HepG2 (cell line): ENCODE results near the gene ENTREP3. TPM values are rescaled to one million over a fixed set of nuclear protein-coding genes. Genes with fewer than 3 reads are reported as not detected.
"Not testable (repeated sequence)": the region's sequence is repeated elsewhere in the genome, so short reads cannot be mapped to it uniquely, and the experiment has no call there.

Source experiments
- ATAC-seq: fragments of 200-7000 bp; cut with Tn5 transposase; 3 replicates; pipeline ENCODE4 v1.9.1; 2020; ENCODE audit warnings: mild to moderate bottlenecking, moderate library complexity
- BruUV-seq: library from RNA; stranded (reverse); fragments of 400-500 nt; replicated peaks from 2 replicates; lab custom pipeline; 2021; lab: Mats Ljungman, UMichigan
- CTCF ChIA-PET: fragments of 300-600 bp; formaldehyde crosslinking; extraction: SDS; loops from one replicate; lab custom pipeline; 2021; ENCODE audit warnings: low total read pairs, inconsistent platforms, low intra/inter-chr PET ratio; lab: Yijun Ruan, JAX
- POLR2A ChIA-PET: fragments of 350-600 bp; sonication (Branson Sonifier 250); formaldehyde crosslinking; loops from one replicate; lab custom pipeline; 2020; ENCODE audit warnings: antibody characterized with exemption, inconsistent platforms; lab: Yijun Ruan, JAX
- DNase-seq: peaks from one replicate; pipeline ENCODE4 v3.0.0-alpha.2; 2015; ENCODE audit warnings: low spot score
- FAIRE-seq: peaks from 3 replicates; lab custom pipeline; 2011; peaks lifted over from hg19 to GRCh38; lab: Jason Lieb, UNC
- H2AFZ ChIP-seq: one replicate; pipeline ENCODE4 v1.6.1; 2011; ENCODE audit warnings: low read length, inconsistent platforms
- H3K27ac ChIP-seq: fragments of 300-600 bp; 3 replicates; pipeline ENCODE4 v1.8.0; 2011; ENCODE audit warnings: mixed run types, mild to moderate bottlenecking, mixed read lengths, low read length, inconsistent platforms; ENCODE audit not compliant: insufficient read depth; ENCODE audit errors: extremely low read length
- H3K27me3 ChIP-seq, 2 experiments: fragments of 200-600 bp in 1 of 2; 2 replicates in 1 of 2; 3 replicates in 1 of 2; pipeline versions ENCODE4 v1.6.0 to v1.8.0; 2011; ENCODE audit warnings: low read length in 2 of 2, mild to moderate bottlenecking in 2 of 2, moderate library complexity in 2 of 2, inconsistent platforms in 1 of 2; ENCODE audit not compliant: insufficient read depth in 2 of 2, control insufficient read depth in 1 of 2
- H3K36me3 ChIP-seq, 2 experiments: fragments of 200-600 bp in 1 of 2; replicated peaks in 1 of 2; 2 replicates in 1 of 2; 3 replicates in 1 of 2; pipeline versions ENCODE4 v1.5.1 to v1.8.0; 2011; ENCODE audit warnings: low read length in 2 of 2, inconsistent platforms in 1 of 2; ENCODE audit not compliant: insufficient read depth in 2 of 2, control insufficient read depth in 1 of 2
- H3K4me1 ChIP-seq: 2 replicates; pipeline ENCODE4 v1.5.1; 2012; ENCODE audit warnings: low read length, inconsistent platforms; ENCODE audit not compliant: insufficient read depth
- H3K4me2 ChIP-seq: 2 replicates; pipeline ENCODE4 v1.6.0; 2011; ENCODE audit warnings: low read depth, low read length, inconsistent platforms
- H3K4me3 ChIP-seq, 3 experiments: fragments of 200-600 bp in 1 of 3; sonication (generic), shearing (Covaris generic) in 1 of 3; replicated peaks in 1 of 3; 2 replicates each; pipeline ENCODE4 v1.5.1; 2011 to 2016; ENCODE audit warnings: low read length in 3 of 3, inconsistent platforms in 2 of 3, low read depth in 2 of 3, mild to moderate bottlenecking in 2 of 3, control low read depth in 1 of 3, mixed read lengths in 1 of 3; ENCODE audit not compliant: insufficient read depth in 1 of 3
- H3K79me2 ChIP-seq: one replicate; pipeline ENCODE4 v1.6.1; 2011; ENCODE audit warnings: low read length, inconsistent platforms; ENCODE audit not compliant: insufficient read depth
- H3K9ac ChIP-seq: 2 replicates; pipeline ENCODE4 v1.6.0; 2011; ENCODE audit warnings: mild to moderate bottlenecking, low read depth, low read length, inconsistent platforms; ENCODE audit not compliant: insufficient read depth
- H3K9me3 ChIP-seq: 2 replicates; pipeline ENCODE4 v1.5.1; 2012; ENCODE audit warnings: mild to moderate bottlenecking, low read length
- H4K20me1 ChIP-seq: 2 replicates; pipeline ENCODE4 v1.6.0; 2011; ENCODE audit warnings: inconsistent platforms, mild to moderate bottlenecking, low read length, moderate library complexity; ENCODE audit not compliant: insufficient read depth
- ARID3A ChIP-seq: IDR thresholded peaks from 2 replicates; pipeline ENCODE4 v1.6.1; 2012; ENCODE audit warnings: low read depth, low read length, improper control_type of control experiment
- BCL3 ChIP-seq: sonication (generic); formaldehyde crosslinking; IDR thresholded peaks from 2 replicates; pipeline ENCODE4 v1.5.1; 2020; ENCODE audit warnings: mild to moderate bottlenecking, missing genetic modification reagents, moderate library complexity
- CHD4 ChIP-seq: fragments of 200-600 bp; sonication (generic); IDR thresholded peaks from 2 replicates; pipeline ENCODE4 v1.7.0; 2017; ENCODE audit warnings: mild to moderate bottlenecking, low read length, borderline replicate concordance
- CREBL2 ChIP-seq: sonication (generic); formaldehyde crosslinking; IDR thresholded peaks from 2 replicates; pipeline ENCODE4 v1.8.1; 2023; ENCODE audit warnings: missing genetic modification reagents, mild to moderate bottlenecking, borderline replicate concordance
- HES4 ChIP-seq: sonication (generic); formaldehyde crosslinking; IDR thresholded peaks from 2 replicates; pipeline ENCODE4 v1.9.0; 2021; ENCODE audit warnings: mild to moderate bottlenecking, missing genetic modification reagents, borderline replicate concordance
- KLF11 ChIP-seq: IDR thresholded peaks from 2 replicates; pipeline ENCODE4 v1.6.1; 2016; ENCODE audit warnings: missing compliant biosample characterization
- NR3C1 ChIP-seq: sonication (generic); formaldehyde crosslinking; IDR thresholded peaks from 2 replicates; pipeline ENCODE4 v1.4.0; 2020; ENCODE audit warnings: missing genetic modification reagents
- RXRA ChIP-seq: sonication (generic); formaldehyde crosslinking; IDR thresholded peaks from 2 replicates; pipeline ENCODE4 v1.5.1; 2020; ENCODE audit warnings: missing genetic modification reagents
- ZNF17 ChIP-seq: sonication (generic); formaldehyde crosslinking; IDR thresholded peaks from 2 replicates; pipeline ENCODE4 v1.5.0; 2020; ENCODE audit warnings: mild to moderate bottlenecking, missing genetic modification reagents
- ZNF260 ChIP-seq: sonication (generic); formaldehyde crosslinking; IDR thresholded peaks from 2 replicates; pipeline ENCODE4 v1.4.0; 2020; ENCODE audit warnings: missing genetic modification reagents, low read depth, mild to moderate bottlenecking, borderline replicate concordance
- ZNF558 ChIP-seq: sonication (generic); formaldehyde crosslinking; IDR thresholded peaks from 2 replicates; pipeline ENCODE4 v1.9.0; 2022; ENCODE audit warnings: mild to moderate bottlenecking, missing genetic modification reagents, borderline replicate concordance
- ZNF740 ChIP-seq: sonication (generic); formaldehyde crosslinking; IDR thresholded peaks from 2 replicates; pipeline ENCODE4 v1.4.0; 2020; ENCODE audit warnings: missing genetic modification reagents
- ZNF891 ChIP-seq: sonication (generic); formaldehyde crosslinking; IDR thresholded peaks from 2 replicates; pipeline ENCODE4 v1.5.0; 2020; ENCODE audit warnings: mild to moderate bottlenecking, missing genetic modification reagents
- ZSCAN25 ChIP-seq: sonication (generic); formaldehyde crosslinking; IDR thresholded peaks from 2 replicates; pipeline ENCODE4 v1.8.0; 2022; ENCODE audit warnings: mild to moderate bottlenecking, missing genetic modification reagents
- WGBS: methylation state at CpG from one replicate; pipeline ENCODE4 v1.1.6; 2017; ENCODE audit warnings: low lambda C conversion rate; 5-methylcytosine and 5-hydroxymethylcytosine counted together
- in situ Hi-C: cut with HindIII; loops from 2 replicates; pipeline ENCODE4 v1.10.0; 2017; ENCODE audit warnings: low pct_unique_long_range_greater_than_20kb; ENCODE audit not compliant: extremely low pct_ligation_motif_present
- intact Hi-C: fragments of 100-400 bp; cut with micrococcal nuclease; formaldehyde crosslinking; loops from one replicate; pipeline ENCODE4 v1.10.0; 2022; ENCODE audit not compliant: unreplicated experiment
- polyA plus RNA-seq, 8 experiments: library from polyadenylated mRNA; depleted of rRNA in 3 of 8; stranded (reverse) in 7 of 8; unstranded in 1 of 8; fragments of >200 nt; fragmentation: Illumina TruSeq in 4 of 8; extraction: Trizol in 4 of 8; gene quantifications; 2 replicates each; pipeline versions ENCODE4 v1.2.1 to v1.2.3, GENCODE V29; 2011 to 2016; ENCODE audit warnings: low read depth in 4 of 8, missing spikeins in 1 of 8, mixed read lengths in 1 of 8; ENCODE audit not compliant: insufficient read depth in 1 of 8
- total RNA-seq, 5 experiments: library from RNA; depleted of rRNA; stranded (reverse); fragments of >200 nt; fragmentation: Illumina TruSeq; extraction: Trizol; gene quantifications; 2 replicates each; pipeline ENCODE4 v1.2.3, GENCODE V29; 2016; ENCODE audit warnings: low read depth in 1 of 5

Gene ENTREP3
- total and polyA plus RNA-seq, 2 of the 13 experiments (the other 11 are each of a cell fraction or from before 2014, with no cell fraction given), result 4.1 to 9.9 TPM

GRCh38 chr1:155231302-155231701, 24.0 kb downstream of the ENTREP3 start:
- BruUV-seq, CTCF ChIA-PET, H3K36me3 ChIP-seq, H3K79me2 ChIP-seq, H3K27ac ChIP-seq, H3K9me3 ChIP-seq, POLR2A ChIA-PET, H3K9ac ChIP-seq, H4K20me1 ChIP-seq, intact Hi-C loops, H2AFZ ChIP-seq, H3K4me2 ChIP-seq, ATAC-seq, FAIRE-seq, DNase-seq, H3K27me3 ChIP-seq, H3K4me3 ChIP-seq, in situ Hi-C loops: not testable (repeated sequence)
- peaks cover 22% of the 10 kb centered on the region for H3K4me1 ChIP-seq
- WGBS, result 37% methylated on average over 2 of the region's 3 CpGs

GRCh38 chr1:155228096-155228427, 27.2 kb downstream of the ENTREP3 start:
- Histone ChIP-seq H3K27me3 (no peaks in the 10 kb centered on the region), H4K20me1 (no peaks in the 10 kb centered on the region), H3K4me1 (peaks cover 32% of the 10 kb centered on the region), H3K9me3 (no peaks in the 10 kb centered on the region), H3K36me3 (no peaks in the 10 kb centered on the region), H3K9ac (no peak overlapping the region; the same call in 1 of the 2 replicates), H3K4me3 (no peak overlapping the region), H2AFZ (peak overlapping the region; percentile 56), H3K4me2 (peak overlapping the region; percentile 52), H3K27ac (peak overlapping the region; percentile 26), H3K79me2 (no peaks in the 10 kb centered on the region)
- in situ Hi-C loops, result no loop called here
- intact Hi-C loops, result no loop called here
- DNase-seq (no peak), ATAC-seq (no peak), FAIRE-seq (no peak)
- CTCF ChIA-PET, result no interaction called here
- no TSS peak for BruUV-seq
- WGBS, result 97% methylated on average over 9 of the region's 9 CpGs
- POLR2A ChIA-PET, result interaction anchor here (1.8 kb wide), 1 partner anchor 45 kb away, joined by 10 read pairs; the partner anchor contains the start of gene CLK2
- 0 out of 2 replicates have a peak, but pooled peaks have one; percentile 25 for TF ChIP-seq BCL3 (CRISPR knock-in tag)
- TF ChIP-seq NR3C1 (CRISPR knock-in tag), result no peak
- TF ChIP-seq RXRA (CRISPR knock-in tag), result no peak
- no peak for TF ChIP-seq ZNF891
- TF ChIP-seq ZSCAN25, result 0 out of 2 replicates have a peak, but pooled peaks have one; percentile 50
- TF ChIP-seq ARID3A, result no peak
- no peak for TF ChIP-seq ZNF260
- TF ChIP-seq CHD4, result no peak
- TF ChIP-seq ZNF558 (CRISPR knock-in tag), result no peak
- no peak for TF ChIP-seq KLF11 (CRISPR knock-in tag)
- no peak for TF ChIP-seq ZNF740
- no peak for TF ChIP-seq ZNF17 (CRISPR knock-in tag)
- TF ChIP-seq CREBL2 (CRISPR knock-in tag), result no peak
- TF ChIP-seq HES4 (CRISPR knock-in tag), result no peak
